SK-N-SH (cell line): Measurements from ENCODE around the gene EBF3. TPM values are rescaled to one million over a fixed set of nuclear protein-coding genes. Genes with fewer than 3 reads are reported as not detected.

Experiments used
- CTCF ChIA-PET: fragments of 300-600, 350-600 bp; formaldehyde crosslinking; extraction: SDS; loops from one replicate; lab custom pipeline; 2021; lab: Yijun Ruan, JAX
- POLR2A ChIA-PET: fragments of 350-600 bp; sonication (Branson Sonifier 250); formaldehyde crosslinking; extraction: SDS; loops from one replicate; lab custom pipeline; 2020; ENCODE audit warnings: antibody characterized with exemption, inconsistent platforms; lab: Yijun Ruan, JAX
- DNase-seq: peaks from one replicate; pipeline ENCODE4 v3.0.0; 2012
- H2AFZ ChIP-seq: fragments of 200-600 bp; sonication (generic); 2 replicates; pipeline ENCODE4 v1.8.1; 2016; ENCODE audit warnings: antibody characterized with exemption, mild to moderate bottlenecking, low read depth
- H3F3A ChIP-seq: fragments of 200-600 bp; sonication (generic); replicated peaks from 2 replicates; pipeline ENCODE3; 2016; ENCODE audit warnings: antibody characterized with exemption, mild to moderate bottlenecking; ENCODE audit not compliant: insufficient read depth
- H3K27ac ChIP-seq, 2 experiments: fragments of 200-500 bp in 1 of 2; fragments of 200-600 bp in 1 of 2; sonication (Bioruptor generic) in 1 of 2; sonication (generic), shearing (Covaris generic) in 1 of 2; 2 replicates each; pipeline versions ENCODE4 v1.5.1 to v1.6.1; 2014 to 2016; ENCODE audit warnings: low read depth in 2 of 2, inconsistent platforms in 1 of 2, low read length in 1 of 2, mild to moderate bottlenecking in 1 of 2, mixed read lengths in 1 of 2
- H3K27me3 ChIP-seq: fragments of 200-600 bp; sonication (generic), shearing (Covaris generic); 2 replicates; pipeline ENCODE4 v1.6.1; 2016; ENCODE audit warnings: mixed run types; ENCODE audit not compliant: insufficient read depth
- H3K36me3 ChIP-seq, 2 experiments: fragments of 200-500 bp in 1 of 2; fragments of 200-600 bp in 1 of 2; sonication (Bioruptor generic) in 1 of 2; sonication (generic) in 1 of 2; replicated peaks in 1 of 2; 2 replicates each; pipeline versions ENCODE3 to v1.5.1; 2014 to 2016; ENCODE audit warnings: low read length in 1 of 2, mild to moderate bottlenecking in 1 of 2; ENCODE audit not compliant: insufficient read depth in 2 of 2, control insufficient read depth in 1 of 2
- H3K4me1 ChIP-seq, 2 experiments: fragments of 200-500 bp in 1 of 2; fragments of 200-600 bp in 1 of 2; sonication (Bioruptor generic) in 1 of 2; sonication (generic), shearing (Covaris generic) in 1 of 2; 2 replicates each; pipeline versions ENCODE4 v1.5.1 to v1.6.1; 2014 to 2016; ENCODE audit warnings: low read depth in 1 of 2, low read length in 1 of 2, mixed run types in 1 of 2; ENCODE audit not compliant: insufficient read depth in 2 of 2, control insufficient read depth in 1 of 2
- H3K4me2 ChIP-seq: fragments of 200-600 bp; sonication (generic), shearing (Covaris generic); 2 replicates; pipeline ENCODE4 v1.6.1; 2017; ENCODE audit warnings: mixed run types
- H3K4me3 ChIP-seq, 2 experiments: fragments of 200-500 bp in 1 of 2; fragments of 200-600 bp in 1 of 2; sonication (Bioruptor generic) in 1 of 2; sonication (generic), shearing (Covaris generic) in 1 of 2; 2 replicates each; pipeline versions ENCODE4 v1.5.1 to v1.8.1; 2014 to 2016; ENCODE audit warnings: low read depth in 2 of 2, inconsistent platforms in 1 of 2, low read length in 1 of 2, mild to moderate bottlenecking in 1 of 2, mixed read lengths in 1 of 2, moderate library complexity in 1 of 2
- H3K79me2 ChIP-seq: fragments of 200-600 bp; sonication (generic); 2 replicates; pipeline ENCODE4 v1.8.1; 2017; ENCODE audit warnings: mild to moderate bottlenecking; ENCODE audit not compliant: insufficient read depth
- H3K9ac ChIP-seq: fragments of 200-600 bp; sonication (generic); 2 replicates; pipeline ENCODE4 v1.6.1; 2017; ENCODE audit warnings: mixed run types
- H3K9me2 ChIP-seq: fragments of 200-600 bp; sonication (generic); 2 replicates; pipeline ENCODE4 v1.6.1; 2017; ENCODE audit warnings: mixed run types
- H3K9me3 ChIP-seq: fragments of 200-600 bp; sonication (generic); 2 replicates; pipeline ENCODE4 v1.6.1; 2017; ENCODE audit warnings: mixed run types, mild to moderate bottlenecking, moderate library complexity
- H4K20me1 ChIP-seq: fragments of 200-600 bp; sonication (generic); 2 replicates; pipeline ENCODE4 v1.6.1; 2017; ENCODE audit warnings: mild to moderate bottlenecking, mixed run types; ENCODE audit not compliant: insufficient read depth
- CHD2 ChIP-seq: fragments of 150-350 bp; IDR thresholded peaks from 2 replicates; pipeline ENCODE4 v1.6.1; 2018; ENCODE audit warnings: low read length; ENCODE audit not compliant: partially characterized antibody
- FOXM1 ChIP-seq: IDR thresholded peaks from 2 replicates; pipeline ENCODE4 v1.4.0; 2012; ENCODE audit warnings: low read depth, mild to moderate bottlenecking
- IRF3 ChIP-seq: fragments of 150-350 bp; IDR thresholded peaks from 2 replicates; pipeline ENCODE4 v1.6.1; 2016; ENCODE audit warnings: mild to moderate bottlenecking, low read depth, low read length
- MAX ChIP-seq: IDR thresholded peaks from 2 replicates; pipeline ENCODE4 v1.4.0; 2012; ENCODE audit warnings: low read depth
- MXI1 ChIP-seq: IDR thresholded peaks from 2 replicates; pipeline ENCODE4 v1.6.1; 2012; ENCODE audit warnings: mild to moderate bottlenecking, low read depth, low read length, improper control_type of control experiment
- NRF1 ChIP-seq: IDR thresholded peaks from 2 replicates; pipeline ENCODE4 v1.6.1; 2012; ENCODE audit warnings: low read depth, mild to moderate bottlenecking, low read length
- PBX3 ChIP-seq: IDR thresholded peaks from 2 replicates; pipeline ENCODE4; 2012
- RAD21 ChIP-seq: IDR thresholded peaks from 2 replicates; pipeline ENCODE4 v1.6.1; 2012; ENCODE audit warnings: mild to moderate bottlenecking, low read length
- RFX5 ChIP-seq: IDR thresholded peaks from 2 replicates; pipeline ENCODE4 v1.6.1; 2012; ENCODE audit warnings: mild to moderate bottlenecking, improper control_type of control experiment, low read length
- RXRA ChIP-seq: IDR thresholded peaks from 2 replicates; pipeline ENCODE4 v1.4.0; 2012; ENCODE audit warnings: low read depth, mild to moderate bottlenecking, borderline replicate concordance
- SMC3 ChIP-seq: IDR thresholded peaks from 2 replicates; pipeline ENCODE4 v1.6.1; 2012; ENCODE audit warnings: low read depth, low read length, improper control_type of control experiment
- USF1 ChIP-seq: IDR thresholded peaks from 2 replicates; pipeline ENCODE4 v1.4.0; 2012; ENCODE audit warnings: low read depth, borderline replicate concordance
- USF2 ChIP-seq: fragments of 150-350 bp; IDR thresholded peaks from 2 replicates; pipeline ENCODE4 v1.6.1; 2017; ENCODE audit warnings: antibody characterized with exemption, low read length, low read depth, borderline replicate concordance
- ZBTB33 ChIP-seq: IDR thresholded peaks from 2 replicates; pipeline ENCODE4 v1.4.0; 2012; ENCODE audit warnings: low read depth, borderline replicate concordance
- WGBS: methylation state at CpG from one replicate; pipeline ENCODE4 v1.1.6; 2017; ENCODE audit warnings: low lambda C conversion rate; 5-methylcytosine and 5-hydroxymethylcytosine counted together
- polyA plus RNA-seq, 3 experiments: library from polyadenylated mRNA; depleted of rRNA; stranded (reverse); fragments of >200 nt; gene quantifications; 2 replicates each; pipeline ENCODE4 v1.2.3, GENCODE V29; 2012

The EBF3 gene
- polyA plus RNA-seq, 1 of the 3 experiments (the other 2 are of a cell fraction): not detected

- no peaks in the 10 kb centered on the region for H4K20me1 ChIP-seq
- no peak for TF ChIP-seq SMC3
- TF ChIP-seq PBX3: no peak
- TF ChIP-seq NRF1: no peak
- TF ChIP-seq CHD2: no peak
- no peak for TF ChIP-seq USF2
- no peak for TF ChIP-seq RXRA
- no peak for TF ChIP-seq RAD21
- no peak for TF ChIP-seq MAX
- no peak for TF ChIP-seq USF1
- TF ChIP-seq ZBTB33: no peak
- no peak for TF ChIP-seq FOXM1
- no peak for TF ChIP-seq MXI1
- no peak for TF ChIP-seq RFX5
- TF ChIP-seq IRF3: no peak
- CTCF ChIA-PET: interaction anchor here (0.6 to 1.2 kb wide), 2 partner anchors 11 to 799 kb away, joined by 3 read pairs; no protein-coding TSS in a partner anchor
Measured at GRCh38 chr10:129918836-129919235, 45.2 kb downstream of the EBF3 start.

More at GRCh38 chr10:129918836-129919235, 45.2 kb downstream of the EBF3 start:
- H3K4me3 ChIP-seq: no peak overlapping the region
- no peaks in the 10 kb centered on the region for H3K9me3 ChIP-seq
- POLR2A ChIA-PET: no interaction called here
- no peak overlapping the region for H3K27ac ChIP-seq
- H3K79me2 ChIP-seq: no peaks in the 10 kb centered on the region
- no peak overlapping the region for H2AFZ ChIP-seq
- H3K9ac ChIP-seq: no peak overlapping the region
- WGBS: 25% methylated on average over 2 of the region's 8 CpGs
- no peak overlapping the region for H3K4me2 ChIP-seq
- no peaks in the 10 kb centered on the region for H3K4me1 ChIP-seq
- H3F3A ChIP-seq: no peaks in the 10 kb centered on the region
- no peaks in the 10 kb centered on the region for H3K27me3 ChIP-seq
- no peak for DNase-seq
- H3K9me2 ChIP-seq: no peaks in the 10 kb centered on the region
- no peaks in the 10 kb centered on the region for H3K36me3 ChIP-seq
